ENCODE results near the gene FBXW8.

The FBXW8 gene

GRCh38 chr12:117040496-117040895, 129.7 kb downstream of the FBXW8 start:
- no peak for ATAC-seq
- TF ChIP-seq OSR1 (CRISPR knock-in tag; IDR thresholded peaks at IDR 0.05) (no peak), POU6F1 (CRISPR knock-in tag; IDR thresholded peaks at IDR 0.05; ENCODE audit: borderline replicate concordance, low read depth) (no peak), CREB5 (CRISPR knock-in tag; IDR thresholded peaks at IDR 0.05; ENCODE audit: low read depth) (no peak), ZFP30 (CRISPR knock-in tag; IDR thresholded peaks at IDR 0.05) (no peak), PATZ1 (CRISPR knock-in tag; IDR thresholded peaks at IDR 0.05; ENCODE audit: borderline replicate concordance) (no peak), TCF4 (CRISPR knock-in tag; IDR thresholded peaks at IDR 0.05; ENCODE audit: borderline replicate concordance) (no peak), ZFP3 (CRISPR knock-in tag; IDR thresholded peaks at IDR 0.05) (no peak), TSHZ2 (CRISPR knock-in tag; IDR thresholded peaks at IDR 0.05) (no peak), SNAI2 (CRISPR knock-in tag; IDR thresholded peaks at IDR 0.05) (no peak), ESRRG (CRISPR knock-in tag; IDR thresholded peaks at IDR 0.05) (no peak), CSDC2 (CRISPR knock-in tag; IDR thresholded peaks at IDR 0.05) (no peak), ZNF565 (CRISPR knock-in tag; conservative IDR thresholded peaks at IDR 0.05; ENCODE audit: low read depth) (no peak), TOX (CRISPR knock-in tag; IDR thresholded peaks at IDR 0.05; ENCODE audit: borderline replicate concordance) (no peak)

- TF ChIP-seq RARB (CRISPR knock-in tag; IDR thresholded peaks at IDR 0.05) (no peak), ZFP3 (CRISPR knock-in tag; IDR thresholded peaks at IDR 0.05) (no peak), TOX (CRISPR knock-in tag; IDR thresholded peaks at IDR 0.05; ENCODE audit: borderline replicate concordance) (no peak)
- no peak for ATAC-seq
These were observed 131.0 kb downstream of the FBXW8 start for GRCh38 chr12:117041798-117042170.

- no peak; the same call in 2 of the 3 replicates for ATAC-seq
- TF ChIP-seq ZFP30 (CRISPR knock-in tag; IDR thresholded peaks at IDR 0.05) (no peak), CSDC2 (CRISPR knock-in tag; IDR thresholded peaks at IDR 0.05) (no peak), ZNF565 (CRISPR knock-in tag; conservative IDR thresholded peaks at IDR 0.05; ENCODE audit: low read depth) (no peak), ARNTL (CRISPR knock-in tag; IDR thresholded peaks at IDR 0.05; ENCODE audit: borderline replicate concordance, low read depth) (no peak), ESRRG (CRISPR knock-in tag; IDR thresholded peaks at IDR 0.05) (no peak)
These were observed 131.6 kb downstream of the FBXW8 start for GRCh38 chr12:117042171-117042842.

- TF ChIP-seq GLIS3 (CRISPR knock-in tag; IDR thresholded peaks at IDR 0.05) (no peak), PATZ1 (CRISPR knock-in tag; IDR thresholded peaks at IDR 0.05; ENCODE audit: borderline replicate concordance) (no peak), CSDC2 (CRISPR knock-in tag; IDR thresholded peaks at IDR 0.05) (no peak), BACH2 (CRISPR knock-in tag; IDR thresholded peaks at IDR 0.05; ENCODE audit: borderline replicate concordance) (no peak), ZNF565 (CRISPR knock-in tag; conservative IDR thresholded peaks at IDR 0.05; ENCODE audit: low read depth) (no peak), ISL1 (CRISPR knock-in tag; IDR thresholded peaks at IDR 0.05) (no peak)
- no peak for ATAC-seq
These were observed 132.1 kb downstream of the FBXW8 start for GRCh38 chr12:117042862-117043261.
